Measurements from ENCODE around the gene GPC3. TPM values are rescaled to one million over a fixed set of nuclear protein-coding genes. Genes with fewer than 3 reads are reported as not detected.

Gene GPC3
- total RNA-seq, 4 donors from 2014 or later, result 8.4 to 28.2 (median 20.4) TPM

GRCh38 chrX:133911825-133912495, 73.4 kb downstream of the GPC3 start:
- Histone ChIP-seq H3K9me3 (no peaks in the 10 kb centered on the region), H3K4me3 (replicated peaks in 1 of 3) (no peak overlapping the region), H3K27me3 (no peaks in the 10 kb centered on the region), H3K4me1 (peaks cover 0 to 5% of the 10 kb centered on the region in 2 donors), H3K36me3 (no peaks in the 10 kb centered on the region), H3K27ac (no peak overlapping the region)
- no peak for DNase-seq
- TF ChIP-seq POLR2A (IDR thresholded peaks at IDR 0.05) (no peak), CTCF (IDR thresholded peaks at IDR 0.05) (no peak)
- intact Hi-C loops (cut with DNase I), result no loop called here
- 75 to 89% methylated on average over 3 to 4 of the region's 4 CpGs for WGBS, 2 donors

DNA sequence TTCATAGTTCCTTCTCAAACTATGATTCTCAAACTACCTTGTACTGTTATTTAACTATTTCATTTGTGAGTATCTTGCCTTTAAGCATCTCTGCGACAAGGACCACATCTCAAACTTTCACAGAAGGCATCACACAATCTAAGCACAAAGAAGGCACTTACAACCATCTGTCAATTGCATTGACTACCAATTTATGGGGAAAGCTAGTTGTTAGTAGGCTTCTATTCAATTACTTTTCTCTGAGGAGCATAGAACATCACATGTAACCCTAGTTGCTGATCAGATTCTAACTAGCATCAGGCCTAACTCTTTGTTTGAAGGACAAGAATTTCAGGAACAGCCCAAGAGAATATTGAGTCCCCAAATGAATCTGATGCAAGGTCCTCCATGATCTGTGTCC, 74.9 kb downstream of the GPC3 start:
- Histone ChIP-seq H3K4me1 (peaks cover 0 to 5% of the 10 kb centered on the region in 2 donors), H3K36me3 (no peaks in the 10 kb centered on the region), H3K27me3 (no peaks in the 10 kb centered on the region), H3K4me3 (replicated peaks in 1 of 3) (no peak overlapping the region), H3K9me3 (no peaks in the 10 kb centered on the region), H3K27ac (no peak overlapping the region)
- TF ChIP-seq POLR2A (IDR thresholded peaks at IDR 0.05) (no peak), CTCF (IDR thresholded peaks at IDR 0.05) (no peak)
- WGBS, 2 donors, result 92 to 100% methylated on average over 1 of the region's 1 CpG
- intact Hi-C loops (cut with DNase I), result no loop called here
- DNase-seq, result no peak

DNA sequence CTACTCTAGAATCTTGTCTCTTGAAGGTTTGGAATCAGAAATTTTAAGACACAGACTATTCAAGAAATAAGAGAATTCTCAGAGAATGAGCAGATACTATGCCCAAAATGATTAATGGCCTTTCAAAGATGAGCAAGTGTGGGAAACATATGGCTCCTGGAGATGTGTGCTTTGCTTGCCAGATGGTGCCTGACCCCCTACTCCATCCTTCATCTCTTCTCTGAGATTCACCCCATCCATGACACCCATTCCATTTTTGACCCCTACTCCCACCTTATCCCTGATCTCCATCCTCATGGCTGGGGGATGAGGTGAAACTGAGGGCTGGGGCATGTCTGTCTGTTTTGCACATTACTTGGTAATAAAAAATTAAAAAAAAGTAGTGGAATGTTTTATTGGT, 75.5 kb downstream of the GPC3 start:
- no peak for DNase-seq
- no peak overlapping the region for H3K27ac ChIP-seq
- no peaks in the 10 kb centered on the region for H3K36me3 ChIP-seq
- intact Hi-C loops (cut with DNase I), result no loop called here
- peaks cover 0 to 5% of the 10 kb centered on the region in 2 donors for H3K4me1 ChIP-seq
- no peaks in the 10 kb centered on the region for H3K27me3 ChIP-seq
- H3K9me3 ChIP-seq, result no peaks in the 10 kb centered on the region
- no peak for TF ChIP-seq CTCF (IDR thresholded peaks at IDR 0.05)
- H3K4me3 ChIP-seq (replicated peaks in 1 of 3), result no peak overlapping the region

DNA sequence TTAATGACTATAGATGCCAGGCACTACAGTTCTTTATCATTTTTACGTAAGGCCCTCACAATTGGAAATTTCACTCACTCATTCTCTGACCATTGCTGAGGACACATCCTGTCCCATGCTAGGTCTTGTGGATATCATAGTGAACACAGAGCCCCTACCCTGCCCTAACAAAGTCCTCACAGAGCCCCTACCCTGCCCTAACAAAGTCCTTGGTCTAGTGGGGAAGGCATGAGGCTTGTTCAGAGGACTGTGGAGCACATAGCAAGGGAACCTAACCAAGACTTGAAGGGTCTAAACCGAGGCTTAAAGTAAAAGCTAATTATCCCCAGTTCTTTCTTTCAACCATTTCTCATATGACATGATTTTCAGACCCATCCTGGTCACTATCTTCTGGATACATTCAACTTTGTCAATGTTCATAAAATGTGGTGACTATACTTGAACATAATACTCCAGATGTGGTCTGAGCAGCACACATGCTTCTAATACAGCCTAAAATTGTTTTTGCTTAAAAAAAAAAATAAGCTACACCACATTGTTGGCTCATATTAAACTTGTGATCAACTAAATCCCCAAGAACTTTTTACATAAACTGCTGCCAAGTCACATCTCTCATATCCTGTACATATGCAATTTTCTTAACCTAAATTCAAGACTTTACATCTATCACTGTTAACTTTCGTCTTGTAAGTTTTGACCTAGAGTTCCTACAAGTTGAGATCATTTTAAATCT, 77.0 kb downstream of the GPC3 start:
- 70 to 81% methylated on average over 3 of the region's 3 CpGs for WGBS, 2 donors
- H3K27ac ChIP-seq, result no peak overlapping the region
- intact Hi-C loops (cut with DNase I), result no loop called here
- no peak overlapping the region for H3K4me3 ChIP-seq (replicated peaks in 1 of 3)
- no peaks in the 10 kb centered on the region for H3K27me3 ChIP-seq
- TF ChIP-seq POLR2A (IDR thresholded peaks at IDR 0.05) (no peak), CTCF (IDR thresholded peaks at IDR 0.05) (no peak)
- peaks cover 0 to 5% of the 10 kb centered on the region in 2 donors for H3K4me1 ChIP-seq
- no peak for DNase-seq
- H3K36me3 ChIP-seq, result no peaks in the 10 kb centered on the region
- no peaks in the 10 kb centered on the region for H3K9me3 ChIP-seq

DNA sequence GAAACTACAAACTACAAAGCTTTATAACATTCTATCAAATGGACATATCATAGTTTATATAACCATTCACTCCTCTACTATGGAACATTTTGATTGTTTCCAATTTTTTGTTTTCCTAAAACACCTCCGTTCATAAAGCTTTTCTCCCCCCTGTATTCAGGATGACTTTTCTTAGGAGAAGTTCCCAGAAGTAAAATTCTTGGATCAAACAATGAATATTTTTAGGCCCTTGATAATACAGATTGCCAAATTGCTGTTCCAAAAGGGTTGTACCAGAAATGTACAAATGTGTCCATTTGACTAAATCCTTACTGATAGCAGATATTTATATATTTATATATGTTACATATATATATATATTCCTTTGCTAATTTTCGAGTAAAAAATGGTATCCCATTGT, 77.8 kb downstream of the GPC3 start:
- peaks cover 0 to 5% of the 10 kb centered on the region in 2 donors for H3K4me1 ChIP-seq
- intact Hi-C loops (cut with DNase I), result no loop called here
- H3K36me3 ChIP-seq, result no peaks in the 10 kb centered on the region
- H3K9me3 ChIP-seq, result no peaks in the 10 kb centered on the region
- 46 to 53% methylated on average over 2 of the region's 2 CpGs for WGBS, 2 donors
- no peak for DNase-seq
- no peaks in the 10 kb centered on the region for H3K27me3 ChIP-seq
- H3K4me3 ChIP-seq (replicated peaks in 1 of 3), result no peak overlapping the region
- H3K27ac ChIP-seq, result no peak overlapping the region
- no peak for TF ChIP-seq CTCF (IDR thresholded peaks at IDR 0.05)
- TF ChIP-seq POLR2A (IDR thresholded peaks at IDR 0.05), result no peak

Measured in thyroid gland (tissue), 4 donors.